ENCODE data around the gene COMMD10. TPM values are rescaled to one million over a fixed set of nuclear protein-coding genes. Genes with fewer than 3 reads are reported as not detected.

COMMD10 gene
- total and polyA plus RNA-seq, 10 donors, result 16.6 to 55.4 (median 42.9) TPM

GRCh38 chr5:116135344-116135743 is 50.5 kb downstream of the COMMD10 start:
- intact Hi-C loops (cut with DNase I; ENCODE audit: low total_unique reads), result loop anchor here (10.0 kb wide), 1 partner anchor 809 kb away; no protein-coding TSS in a partner anchor
- H3K27ac ChIP-seq, result no peak overlapping the region
- H3K4me3 ChIP-seq, result no peak overlapping the region
- no peak for DNase-seq
- peaks cover 0 to 34% (median 20%) of the 10 kb centered on the region in 6 donors for H3K4me1 ChIP-seq
- H3K27me3 ChIP-seq (replicated peaks in 1 of 7), result no peaks in the 10 kb centered on the region
- H3K9me3 ChIP-seq, result no peaks in the 10 kb centered on the region
- TF ChIP-seq POLR2A (IDR thresholded peaks at IDR 0.05) (no peak), CTCF (IDR thresholded peaks at IDR 0.05 in 8 of 11, conservative IDR thresholded peaks at IDR 0.05 in 3 of 11) (no peak), POLR2AphosphoS5 (IDR thresholded peaks at IDR 0.05) (no peak)
- 13 to 36% (median 25%) methylated on average over 5 of the region's 5 CpGs for WGBS, 5 donors
- H3K36me3 ChIP-seq, result peaks cover 0 to 17% (median 0%) of the 10 kb centered on the region in 6 donors

GRCh38 chr5:116137544-116138378 is 52.9 kb downstream of the COMMD10 start:
- Histone ChIP-seq H3K27me3 (replicated peaks in 1 of 7) (no peaks in the 10 kb centered on the region), H3K4me3 (no peak overlapping the region), H3K27ac (no peak overlapping the region), H3K36me3 (peaks cover 0 to 17% (median 0%) of the 10 kb centered on the region in 6 donors), H3K9me3 (peaks cover 0 to 4% (median 0%) of the 10 kb centered on the region in 8 donors), H3K4me1 (peaks cover 0 to 34% (median 20%) of the 10 kb centered on the region in 6 donors)
- TF ChIP-seq POLR2AphosphoS5 (IDR thresholded peaks at IDR 0.05) (no peak), CTCF (IDR thresholded peaks at IDR 0.05 in 8 of 11, conservative IDR thresholded peaks at IDR 0.05 in 3 of 11) (peak in 10 of 11 experiments; percentile 23 to 74 (median 62))
- 10 to 20% (median 11%) methylated on average over 4 of the region's 4 CpGs for WGBS, 5 donors
- intact Hi-C loops (cut with DNase I; ENCODE audit: low total_unique reads), result loop anchor here (10.0 kb wide), 1 partner anchor 807 kb away; no protein-coding TSS in a partner anchor
- DNase-seq, result no peak

DNA sequence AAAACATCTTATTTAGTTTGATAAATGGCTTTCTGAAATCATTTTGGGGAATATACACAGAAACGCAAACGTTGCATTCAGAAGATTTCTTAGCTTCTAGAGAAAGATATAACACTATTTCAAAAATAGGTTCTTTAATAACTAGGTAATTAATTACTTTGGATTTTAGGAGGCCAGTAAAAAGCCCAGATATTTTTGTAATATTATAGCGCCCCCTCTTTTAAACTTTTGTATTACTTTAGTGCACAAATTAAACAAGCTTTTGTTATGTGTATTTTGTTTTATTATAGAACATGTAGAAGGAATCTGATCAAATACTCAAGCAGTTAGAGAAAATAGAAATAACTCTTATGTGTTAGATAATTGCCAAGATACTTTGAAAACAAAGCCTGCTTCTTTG is 57.7 kb downstream of the COMMD10 start:
- Histone ChIP-seq H3K27me3 (replicated peaks in 1 of 7) (no peaks in the 10 kb centered on the region), H3K36me3 (peaks cover 0 to 5% (median 0%) of the 10 kb centered on the region in 6 donors), H3K4me3 (no peak overlapping the region), H3K27ac (no peak overlapping the region), H3K9me3 (peaks cover 0 to 4% (median 0%) of the 10 kb centered on the region in 8 donors), H3K4me1 (peaks cover 0 to 12% (median 8%) of the 10 kb centered on the region in 6 donors)
- TF ChIP-seq POLR2AphosphoS5 (IDR thresholded peaks at IDR 0.05), result no peak
- no peak for TF ChIP-seq POLR2A (IDR thresholded peaks at IDR 0.05)
- TF ChIP-seq CTCF (IDR thresholded peaks at IDR 0.05 in 8 of 11, conservative IDR thresholded peaks at IDR 0.05 in 3 of 11), result no peak
- no peak for DNase-seq
- intact Hi-C loops (cut with DNase I; ENCODE audit: low total_unique reads), result no loop called here
- 96 to 99% (median 97%) methylated on average over 3 of the region's 3 CpGs for WGBS, 5 donors

GRCh38 chr5:116144103-116144502 is 59.3 kb downstream of the COMMD10 start:
- Histone ChIP-seq H3K4me1 (no peaks in the 10 kb centered on the region), H3K27me3 (replicated peaks in 1 of 7) (no peaks in the 10 kb centered on the region), H3K36me3 (peaks cover 0 to 11% (median 0%) of the 10 kb centered on the region in 6 donors), H3K4me3 (no peak overlapping the region), H3K9me3 (peaks cover 0 to 11% (median 0%) of the 10 kb centered on the region in 8 donors), H3K27ac (no peak overlapping the region)
- TF ChIP-seq POLR2AphosphoS5 (IDR thresholded peaks at IDR 0.05) (no peak), POLR2A (IDR thresholded peaks at IDR 0.05) (no peak), CTCF (IDR thresholded peaks at IDR 0.05 in 8 of 11, conservative IDR thresholded peaks at IDR 0.05 in 3 of 11) (no peak)
- intact Hi-C loops (cut with DNase I; ENCODE audit: low total_unique reads), result no loop called here
- no peak for DNase-seq
